Kidney (tissue), 14 donors: ENCODE measurements around the gene MAD1L1. TPM values are rescaled to one million over a fixed set of nuclear protein-coding genes. Genes with fewer than 3 reads are reported as not detected.

Experiments used
- DNase-seq, 5 donors: peaks; one replicate each; pipeline ENCODE4 v3.0.0-alpha.2; 2013 to 2020
- FAIRE-seq: peaks from 2 replicates; lab custom pipeline; 2012; peaks lifted over from hg19 to GRCh38; lab: Jason Lieb, UNC
- H3K27ac ChIP-seq, 2 donors: one replicate each; pipeline ENCODE4 v1.7.0; 2013; ENCODE audit warnings: low read depth in 2 of 2, low read length in 2 of 2, inconsistent platforms in 1 of 2
- H3K27me3 ChIP-seq: one replicate; pipeline ENCODE4 v1.7.1; 2013; ENCODE audit warnings: low read length, inconsistent platforms; ENCODE audit not compliant: control insufficient read depth, insufficient read depth
- H3K36me3 ChIP-seq, 3 donors: one replicate each; pipeline versions ENCODE4 v1.7.0 to v1.7.1; 2013; ENCODE audit warnings: low read length in 3 of 3, control low read depth in 1 of 3, inconsistent platforms in 1 of 3; ENCODE audit not compliant: insufficient read depth in 3 of 3, control insufficient read depth in 2 of 3
- H3K4me1 ChIP-seq, 3 donors: one replicate each; pipeline versions ENCODE4 v1.7.0 to v1.7.1; 2013; ENCODE audit warnings: low read length in 3 of 3, inconsistent platforms in 1 of 3, low read depth in 1 of 3; ENCODE audit not compliant: control insufficient read depth in 2 of 3, insufficient read depth in 2 of 3
- H3K4me3 ChIP-seq, 3 donors: one replicate each; pipeline versions ENCODE4 v1.7.0 to v1.8.1; 2013; ENCODE audit warnings: low read length in 3 of 3, control low read depth in 1 of 3, inconsistent platforms in 1 of 3
- H3K9ac ChIP-seq, 3 donors: one replicate each; pipeline versions ENCODE4 v1.7.0 to v1.7.1; 2013; ENCODE audit warnings: low read length in 3 of 3, control low read depth in 1 of 3, inconsistent platforms in 1 of 3
- H3K9me3 ChIP-seq, 3 donors: one replicate each; pipeline versions ENCODE4 v1.7.0 to v1.7.1; 2013; ENCODE audit warnings: low read length in 3 of 3, control low read depth in 1 of 3, inconsistent platforms in 1 of 3; ENCODE audit not compliant: control insufficient read depth in 2 of 3, insufficient read depth in 1 of 3
- intact Hi-C: fragments of 100-400 bp; cut with DNase I; formaldehyde crosslinking; loops from one replicate; pipeline ENCODE4 v1.11.1; 2022
- polyA plus RNA-seq: library from polyadenylated mRNA; stranded (reverse); fragments of 350-450 nt; fragmentation: Illumina TruSeq; extraction: RNeasy Lipid Tissue Mini Kit (QIAGEN cat#74804); gene quantifications from one replicate; pipeline ENCODE4 v1.2.3, GENCODE V29; 2014; ENCODE audit warnings: low read depth, low replicate concordance; ENCODE audit not compliant: insufficient read depth
- total RNA-seq: library from RNA; stranded (reverse); fragmentation: NEBNext Ultra II Directional; extraction: Animal tissue kit (Norgen Biotek cat#: 25700); gene quantifications from one replicate; pipeline ENCODE4 v1.2.1, GENCODE V29; 2021
- TF ChIP-seq, protein P1 (sequence below): IDR thresholded peaks from 3 replicates; pipeline ENCODE4 v1.5.1; 2012; ENCODE audit warnings: mild to moderate bottlenecking, moderate library complexity, borderline replicate concordance; ENCODE audit not compliant: insufficient read depth; ENCODE audit errors: extremely low read depth
- donor health status: control.
- donor health status: control.
- donor health status: control.
- donor health status: control.
- donor health status: control.
- donor health status: DM: yes; HTN: yes; CAD: no.
- donor health status: Normal renal cell carcinoma (clear cell type).

MAD1L1 gene
- total and polyA plus RNA-seq, 2 donors from 2014 or later: 33.2 to 45.2 TPM

DNA sequence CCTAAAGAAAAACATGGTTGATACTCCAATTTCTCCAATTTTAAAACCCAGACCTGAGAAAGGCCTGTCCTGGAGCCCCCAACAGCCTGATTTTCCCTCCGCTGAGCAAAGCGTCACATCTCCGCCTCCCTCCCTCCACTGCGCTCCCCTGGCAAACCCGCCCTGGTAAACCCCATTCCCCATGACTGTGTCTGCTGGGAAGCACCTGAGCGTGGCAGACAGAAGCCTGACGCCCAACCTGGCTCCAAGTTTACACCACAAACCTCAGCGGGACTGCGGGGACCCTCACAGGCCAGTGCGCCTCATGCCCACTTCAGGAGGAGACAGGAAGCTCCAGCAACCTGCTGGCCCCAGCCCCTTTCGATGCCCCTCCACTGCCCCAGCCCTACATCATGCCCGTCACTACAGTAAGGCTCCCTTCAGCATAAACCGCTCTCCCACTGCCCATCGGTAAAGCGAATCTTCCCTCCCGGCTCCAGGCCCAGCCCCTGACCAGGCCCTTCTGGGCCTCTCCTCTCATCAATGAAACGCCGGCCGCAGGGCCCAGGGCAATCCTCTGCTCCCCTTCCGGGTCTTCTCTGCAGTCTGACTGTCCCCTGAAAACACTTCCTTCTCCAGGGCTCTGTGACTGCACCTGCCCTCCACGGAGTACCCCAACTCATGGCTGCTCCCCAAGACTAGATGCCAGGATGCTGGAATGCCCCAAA lies 233.3 kb downstream of the MAD1L1 start:
- no peak overlapping the region for H3K9ac ChIP-seq
- H3K27ac ChIP-seq: no peak overlapping the region
- no peak overlapping the region for H3K4me3 ChIP-seq
- no peaks in the 10 kb centered on the region for H3K4me1 ChIP-seq
- TF ChIP-seq, protein P1, sequence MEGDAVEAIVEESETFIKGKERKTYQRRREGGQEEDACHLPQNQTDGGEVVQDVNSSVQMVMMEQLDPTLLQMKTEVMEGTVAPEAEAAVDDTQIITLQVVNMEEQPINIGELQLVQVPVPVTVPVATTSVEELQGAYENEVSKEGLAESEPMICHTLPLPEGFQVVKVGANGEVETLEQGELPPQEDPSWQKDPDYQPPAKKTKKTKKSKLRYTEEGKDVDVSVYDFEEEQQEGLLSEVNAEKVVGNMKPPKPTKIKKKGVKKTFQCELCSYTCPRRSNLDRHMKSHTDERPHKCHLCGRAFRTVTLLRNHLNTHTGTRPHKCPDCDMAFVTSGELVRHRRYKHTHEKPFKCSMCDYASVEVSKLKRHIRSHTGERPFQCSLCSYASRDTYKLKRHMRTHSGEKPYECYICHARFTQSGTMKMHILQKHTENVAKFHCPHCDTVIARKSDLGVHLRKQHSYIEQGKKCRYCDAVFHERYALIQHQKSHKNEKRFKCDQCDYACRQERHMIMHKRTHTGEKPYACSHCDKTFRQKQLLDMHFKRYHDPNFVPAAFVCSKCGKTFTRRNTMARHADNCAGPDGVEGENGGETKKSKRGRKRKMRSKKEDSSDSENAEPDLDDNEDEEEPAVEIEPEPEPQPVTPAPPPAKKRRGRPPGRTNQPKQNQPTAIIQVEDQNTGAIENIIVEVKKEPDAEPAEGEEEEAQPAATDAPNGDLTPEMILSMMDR: no peak
- no peaks in the 10 kb centered on the region for H3K36me3 ChIP-seq
- no peaks in the 10 kb centered on the region for H3K27me3 ChIP-seq
- DNase-seq (peak in 4 of 5 donors; percentile 54 to 70 (median 70)), FAIRE-seq (no peak)
- intact Hi-C loops: no loop called here
- no peaks in the 10 kb centered on the region for H3K9me3 ChIP-seq

DNA sequence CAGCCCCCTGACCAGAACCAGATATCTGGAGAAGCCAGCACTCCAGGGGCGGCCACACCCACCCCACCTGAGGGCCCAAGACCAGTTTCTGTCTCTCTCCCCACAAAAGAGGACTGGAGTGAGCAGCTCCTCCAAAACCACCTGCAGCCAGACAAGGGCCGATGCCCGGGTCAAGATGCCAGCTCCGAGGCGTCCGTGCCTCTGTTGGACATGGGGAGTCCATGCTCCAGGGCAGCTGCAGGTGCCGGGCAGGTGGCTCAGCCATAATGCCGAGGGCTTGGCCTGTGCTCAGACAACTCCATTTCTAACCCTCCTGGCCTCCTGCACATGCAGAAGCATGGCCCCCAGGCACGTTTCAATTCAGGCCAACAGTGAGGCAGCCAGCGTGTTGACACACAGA lies 234.6 kb downstream of the MAD1L1 start:
- H3K36me3 ChIP-seq: no peaks in the 10 kb centered on the region
- FAIRE-seq: no peak

DNA sequence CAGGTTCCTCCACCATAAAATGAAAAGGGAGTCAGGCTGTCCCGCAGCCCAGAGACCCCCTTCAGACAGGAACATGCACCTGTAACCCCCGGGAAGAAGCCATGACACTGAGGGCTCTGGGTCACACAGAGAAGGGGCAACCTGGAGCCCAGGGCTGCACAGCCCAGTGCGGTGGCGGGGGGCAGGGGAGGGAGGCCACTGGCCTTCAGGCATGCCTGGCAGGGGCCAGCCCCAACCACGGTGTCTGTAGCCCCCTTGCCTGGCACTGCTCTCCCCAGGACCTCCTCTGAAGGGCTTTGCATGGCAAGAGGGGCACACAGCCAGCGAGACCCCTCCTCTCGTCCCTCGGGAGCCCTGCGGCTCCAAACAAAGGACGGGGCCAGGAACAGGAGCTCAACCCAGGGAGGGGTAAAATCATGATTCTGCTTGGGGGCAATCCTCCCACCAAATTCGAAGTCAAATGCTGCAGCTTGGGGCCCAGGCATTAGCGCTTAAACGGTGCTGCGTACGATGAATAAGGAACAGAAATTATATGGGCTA lies 235.1 kb downstream of the MAD1L1 start:
- no peak overlapping the region for H3K4me3 ChIP-seq
- H3K36me3 ChIP-seq: no peaks in the 10 kb centered on the region
- intact Hi-C loops: no loop called here
- no peak for FAIRE-seq
- no peaks in the 10 kb centered on the region for H3K9me3 ChIP-seq
- no peak overlapping the region for H3K9ac ChIP-seq
- TF ChIP-seq, protein P1: no peak
- no peak overlapping the region for H3K27ac ChIP-seq
- DNase-seq: peak in 1 of 5 donors; percentile 52
- no peaks in the 10 kb centered on the region for H3K4me1 ChIP-seq
- H3K27me3 ChIP-seq: no peaks in the 10 kb centered on the region

More for the DNA sequence above, 234.6 kb downstream of the MAD1L1 start:
- H3K9me3 ChIP-seq: no peaks in the 10 kb centered on the region
- no peak overlapping the region for H3K27ac ChIP-seq
- H3K27me3 ChIP-seq: no peaks in the 10 kb centered on the region
- TF ChIP-seq, protein P1: no peak
- DNase-seq: peak in 1 of 5 donors; percentile 76
- intact Hi-C loops: no loop called here
- H3K4me1 ChIP-seq: no peaks in the 10 kb centered on the region
- no peak overlapping the region for H3K4me3 ChIP-seq
- no peak overlapping the region for H3K9ac ChIP-seq
